HL-60 (cell line): ENCODE results near the gene TSPAN17.

Source experiments
- CTCF ChIP-seq: IDR thresholded peaks from one replicate; pipeline ENCODE4 v1.5.1; 2011; ENCODE audit warnings: low read length, control low read depth, inconsistent platforms; ENCODE audit not compliant: insufficient read depth
- GABPA ChIP-seq: IDR thresholded peaks from 2 replicates; pipeline ENCODE4 v1.6.1; 2012; ENCODE audit warnings: low read depth
- POLR2AphosphoS5 ChIP-seq: IDR thresholded peaks from 2 replicates; pipeline ENCODE4 v1.6.1; 2012; ENCODE audit warnings: low read depth
- REST ChIP-seq: IDR thresholded peaks from 2 replicates; pipeline ENCODE4 v1.6.1; 2012; ENCODE audit warnings: low read depth; ENCODE audit not compliant: insufficient replicate concordance
- SPI1 ChIP-seq: IDR thresholded peaks from 2 replicates; pipeline ENCODE4 v1.6.1; 2012; ENCODE audit warnings: low read depth, mild to moderate bottlenecking, borderline replicate concordance

- TF ChIP-seq CTCF (no peak), GABPA (no peak), REST (no peak), POLR2AphosphoS5 (no peak), SPI1 (no peak)
These were observed 34.8 kb downstream of the TSPAN17 start for GRCh38 chr5:176682016-176682531.
